GM12892 (cell line): ENCODE data around the gene SUCLG1.

ENCODE experiments used
- POLR2A ChIP-seq: IDR thresholded peaks from 2 replicates; pipeline ENCODE4 v1.6.1; 2011; ENCODE audit warnings: low read depth, low read length, control low read depth
- POLR2AphosphoS5 ChIP-seq: IDR thresholded peaks from 2 replicates; pipeline ENCODE4 v1.6.1; 2011; ENCODE audit warnings: low read depth, low read length, control low read depth
- TAF1 ChIP-seq: IDR thresholded peaks from 2 replicates; pipeline ENCODE4 v1.6.1; 2011; ENCODE audit warnings: low read depth, mild to moderate bottlenecking, control low read depth, low read length, borderline replicate concordance

GRCh38 chr2:84427235-84428138 lies 31.6 kb downstream of the SUCLG1 start:
- TF ChIP-seq TAF1, result no peak
- no peak for TF ChIP-seq POLR2A
- TF ChIP-seq POLR2AphosphoS5, result no peak
